GM23338 (cell line): ENCODE data around the gene FKBP5. TPM values are rescaled to one million over a fixed set of nuclear protein-coding genes. Genes with fewer than 3 reads are reported as not detected.

Experiments used
- ATAC-seq: fragments of 200-7000 bp; cut with Tn5 transposase; 3 replicates; pipeline ENCODE4 v1.9.1; 2020
- DNase-seq: peaks from one replicate; pipeline ENCODE4 v3.0.0-alpha.2; 2015; ENCODE audit warnings: low spot score
- H2AFZ ChIP-seq: fragments of 200-600 bp; sonication (generic); 2 replicates; pipeline ENCODE4 v1.8.0; 2016; ENCODE audit warnings: antibody characterized with exemption, mild to moderate bottlenecking, moderate library complexity
- H3F3A ChIP-seq: fragments of 200-600 bp; sonication (generic); replicated peaks from 2 replicates; pipeline ENCODE4 v1.8.0; 2017; ENCODE audit warnings: antibody characterized with exemption, mixed run types, low read depth
- H3K27ac ChIP-seq: fragments of 200-600 bp; sonication (generic); 2 replicates; pipeline ENCODE4 v1.6.1; 2016; ENCODE audit warnings: low read depth
- H3K27me3 ChIP-seq: fragments of 200-600 bp; sonication (generic); 2 replicates; pipeline ENCODE4 v1.8.0; 2016; ENCODE audit warnings: mild to moderate bottlenecking, mixed run types, moderate library complexity; ENCODE audit not compliant: insufficient read depth
- H3K36me3 ChIP-seq: fragments of 200-600 bp; sonication (generic); 2 replicates; pipeline ENCODE4 v1.8.0; 2016; ENCODE audit warnings: mild to moderate bottlenecking; ENCODE audit not compliant: insufficient read depth
- H3K4me1 ChIP-seq: fragments of 200-600 bp; sonication (generic); 2 replicates; pipeline ENCODE4 v1.8.0; 2016; ENCODE audit warnings: mild to moderate bottlenecking, moderate library complexity; ENCODE audit not compliant: insufficient read depth
- H3K4me2 ChIP-seq: fragments of 200-600 bp; sonication (generic); 2 replicates; pipeline ENCODE4 v1.7.1; 2017; ENCODE audit warnings: mixed run types
- H3K4me3 ChIP-seq: fragments of 200-600 bp; sonication (generic); 2 replicates; pipeline ENCODE4 v1.6.1; 2016; ENCODE audit warnings: mixed run types
- H3K79me2 ChIP-seq: fragments of 200-600 bp; sonication (generic); replicated peaks from 2 replicates; pipeline ENCODE4 v1.8.0; 2017; ENCODE audit warnings: mild to moderate bottlenecking; ENCODE audit not compliant: insufficient read depth
- H3K9me2 ChIP-seq: fragments of 200-600 bp; sonication (generic); 2 replicates; pipeline ENCODE4 v1.8.0; 2017; ENCODE audit not compliant: insufficient read depth
- H4K20me1 ChIP-seq: fragments of 200-600 bp; sonication (generic); replicated peaks from 2 replicates; pipeline ENCODE4 v1.8.0; 2017; ENCODE audit warnings: mild to moderate bottlenecking; ENCODE audit not compliant: insufficient read depth
- H3K27ac Mint-ChIP-seq: 2 replicates; pipeline ENCODE4 v1.8.0; 2020; ENCODE audit warnings: inconsistent platforms, mild to moderate bottlenecking, moderate library complexity, mixed read lengths
- H3K27me3 Mint-ChIP-seq: 3 replicates; pipeline ENCODE4 v1.8.0; 2022; ENCODE audit warnings: low read depth, mild to moderate bottlenecking, moderate library complexity, mixed read lengths, inconsistent platforms; ENCODE audit not compliant: insufficient read depth, poor library complexity
- H3K36me3 Mint-ChIP-seq: 3 replicates; pipeline ENCODE4 v1.8.0; 2021; ENCODE audit warnings: low read depth, mild to moderate bottlenecking, inconsistent platforms, moderate library complexity, mixed read lengths
- H3K4me1 Mint-ChIP-seq: 3 replicates; pipeline ENCODE4 v1.8.0; 2020; ENCODE audit warnings: mild to moderate bottlenecking, inconsistent platforms, mixed read lengths
- H3K4me3 Mint-ChIP-seq: 3 replicates; pipeline ENCODE4 v1.8.0; 2021; ENCODE audit warnings: moderate library complexity, mild to moderate bottlenecking, inconsistent platforms, mixed read lengths
- H3K9me3 Mint-ChIP-seq: 3 replicates; pipeline ENCODE4 v1.8.0; 2020; ENCODE audit warnings: moderate library complexity, mild to moderate bottlenecking, inconsistent platforms, mixed read lengths
- CREB1 ChIP-seq: fragments of 250-450 bp; sonication (Bioruptor Pico); IDR thresholded peaks from 2 replicates; pipeline ENCODE4 v1.5.0; 2020; ENCODE audit warnings: low read depth, mild to moderate bottlenecking, moderate library complexity
- ETS1 ChIP-seq: IDR thresholded peaks from 2 replicates; pipeline ENCODE4 v1.6.1; 2016; ENCODE audit warnings: antibody characterized with exemption
- EZH2 ChIP-seq: fragments of 200-600 bp; sonication (generic); IDR thresholded peaks from one replicate; pipeline ENCODE4 v1.8.0; 2017; ENCODE audit warnings: antibody characterized with exemption, mild to moderate bottlenecking, low read depth; ENCODE audit not compliant: unreplicated experiment
- EZH2phosphoT487 ChIP-seq: fragments of 200-600 bp; sonication (generic); IDR thresholded peaks from one replicate; pipeline ENCODE4 v1.8.1; 2018; ENCODE audit warnings: antibody characterized with exemption; ENCODE audit not compliant: unreplicated experiment
- JUNB ChIP-seq: IDR thresholded peaks from one replicate; pipeline ENCODE4 v1.6.1; 2016; ENCODE audit warnings: antibody characterized with exemption; ENCODE audit not compliant: unreplicated experiment
- NANOG ChIP-seq: IDR thresholded peaks from 2 replicates; pipeline ENCODE4 v1.6.1; 2016; ENCODE audit warnings: antibody characterized with exemption, borderline replicate concordance
- POLR2AphosphoS5 ChIP-seq: IDR thresholded peaks from 2 replicates; pipeline ENCODE4 v1.6.1; 2016; ENCODE audit warnings: antibody characterized with exemption, low read depth
- REST ChIP-seq: IDR thresholded peaks from one replicate; pipeline ENCODE4 v1.6.1; 2018; ENCODE audit warnings: antibody characterized with exemption; ENCODE audit not compliant: unreplicated experiment
- STAT1 ChIP-seq: IDR thresholded peaks from one replicate; pipeline ENCODE4 v1.6.1; 2016; ENCODE audit warnings: antibody characterized with exemption; ENCODE audit not compliant: unreplicated experiment
- ZNF114 ChIP-seq: fragments of 250-450 bp; sonication (Bioruptor Pico); IDR thresholded peaks from 2 replicates; pipeline ENCODE4 v1.5.0; 2020; ENCODE audit warnings: mild to moderate bottlenecking, moderate library complexity
- ZNF331 ChIP-seq: fragments of 250-450 bp; sonication (Bioruptor Pico); IDR thresholded peaks from 2 replicates; pipeline ENCODE4 v1.5.0; 2020; ENCODE audit warnings: low read depth, mild to moderate bottlenecking, moderate library complexity
- ZNF462 ChIP-seq: fragments of 250-450 bp; sonication (Bioruptor Pico); IDR thresholded peaks from 2 replicates; pipeline ENCODE4 v1.5.0; 2020; ENCODE audit warnings: mild to moderate bottlenecking, moderate library complexity
- polyA plus RNA-seq: library from polyadenylated mRNA; unstranded; fragments of >200 nt; fragmentation: Nextera tagmentation; extraction: Ambion mirVana; gene quantifications from 2 replicates; pipeline ENCODE4 v1.2.1, GENCODE V29; 2016
- total RNA-seq: library from RNA; depleted of rRNA; stranded (reverse); fragments of >200 nt; shearing (Covaris generic); gene quantifications from 2 replicates; pipeline ENCODE4 v1.2.3, GENCODE V29; 2014
- TF ChIP-seq, protein P1 (sequence below), 2 experiments: fragments of 200-600 bp in 1 of 2; sonication (generic) in 1 of 2; conservative IDR thresholded peaks; 2 replicates each; pipeline versions ENCODE4 v1.5.1 to v1.6.1; 2016 to 2017; ENCODE audit warnings: antibody characterized with exemption in 2 of 2, low read depth in 2 of 2, mild to moderate bottlenecking in 2 of 2, moderate library complexity in 1 of 2

FKBP5 gene
- total and polyA plus RNA-seq, 2 experiments from 2014 or later, result 19.8 to 28.6 TPM

DNA sequence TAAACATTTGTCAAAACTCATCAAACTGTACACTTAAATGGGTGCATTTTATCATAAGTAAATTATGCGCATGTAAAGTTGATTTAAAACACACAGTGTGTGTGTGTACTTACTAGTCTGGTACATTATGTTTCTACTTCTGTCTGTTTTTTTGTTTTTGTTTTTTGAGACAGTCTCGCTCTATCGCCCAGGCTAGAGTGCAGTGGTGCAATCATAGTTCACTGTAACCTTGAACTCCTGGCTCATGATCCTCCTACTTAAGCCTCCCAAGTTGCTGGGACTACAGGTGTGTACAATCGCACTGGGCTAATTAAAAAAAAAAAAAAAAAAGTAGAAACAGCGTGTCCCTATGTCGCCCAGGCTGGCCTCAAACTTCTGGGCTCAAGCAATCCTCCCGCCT, 23.0 kb upstream of the FKBP5 start:
- DNase-seq (no peak), ATAC-seq (no peak)
- H3K36me3 ChIP-seq, result no peaks in the 10 kb centered on the region
- Mint-ChIP-seq H3K36me3 (no peaks in the 10 kb centered on the region), H3K27ac (no peak overlapping the region), H3K27me3 (peaks cover 9% of the 10 kb centered on the region), H3K4me3 (no peak overlapping the region), H3K9me3 (no peaks in the 10 kb centered on the region; the same call in 2 of the 3 replicates), H3K4me1 (peaks cover 14% of the 10 kb centered on the region)
- no peaks in the 10 kb centered on the region for H3K4me1 ChIP-seq
- H3K27me3 ChIP-seq, result no peaks in the 10 kb centered on the region
- TF ChIP-seq ETS1 (no peak), ZNF114 (CRISPR knock-in tag) (no peak), EZH2 (no peak), POLR2AphosphoS5 (no peak), ZNF462 (CRISPR knock-in tag) (no peak), JUNB (no peak), STAT1 (no peak), CREB1 (no peak), EZH2phosphoT487 (no peak), REST (no peak), ZNF331 (CRISPR knock-in tag) (no peak), NANOG (no peak)
- TF ChIP-seq, protein P1, sequence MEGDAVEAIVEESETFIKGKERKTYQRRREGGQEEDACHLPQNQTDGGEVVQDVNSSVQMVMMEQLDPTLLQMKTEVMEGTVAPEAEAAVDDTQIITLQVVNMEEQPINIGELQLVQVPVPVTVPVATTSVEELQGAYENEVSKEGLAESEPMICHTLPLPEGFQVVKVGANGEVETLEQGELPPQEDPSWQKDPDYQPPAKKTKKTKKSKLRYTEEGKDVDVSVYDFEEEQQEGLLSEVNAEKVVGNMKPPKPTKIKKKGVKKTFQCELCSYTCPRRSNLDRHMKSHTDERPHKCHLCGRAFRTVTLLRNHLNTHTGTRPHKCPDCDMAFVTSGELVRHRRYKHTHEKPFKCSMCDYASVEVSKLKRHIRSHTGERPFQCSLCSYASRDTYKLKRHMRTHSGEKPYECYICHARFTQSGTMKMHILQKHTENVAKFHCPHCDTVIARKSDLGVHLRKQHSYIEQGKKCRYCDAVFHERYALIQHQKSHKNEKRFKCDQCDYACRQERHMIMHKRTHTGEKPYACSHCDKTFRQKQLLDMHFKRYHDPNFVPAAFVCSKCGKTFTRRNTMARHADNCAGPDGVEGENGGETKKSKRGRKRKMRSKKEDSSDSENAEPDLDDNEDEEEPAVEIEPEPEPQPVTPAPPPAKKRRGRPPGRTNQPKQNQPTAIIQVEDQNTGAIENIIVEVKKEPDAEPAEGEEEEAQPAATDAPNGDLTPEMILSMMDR (conservative IDR thresholded peaks at IDR 0.05; ENCODE audit: low read depth in 2 of 2), result no peak
- H3F3A ChIP-seq, result peaks cover 4% of the 10 kb centered on the region; the same call in 1 of the 2 replicates
- no peaks in the 10 kb centered on the region for H3K79me2 ChIP-seq
- H3K27ac ChIP-seq, result no peak overlapping the region
- H2AFZ ChIP-seq, result no peak overlapping the region
- no peak overlapping the region for H3K4me2 ChIP-seq
- H3K4me3 ChIP-seq, result no peak overlapping the region
- H4K20me1 ChIP-seq, result no peaks in the 10 kb centered on the region
- H3K9me2 ChIP-seq, result no peaks in the 10 kb centered on the region
